PC-9 (cell line): ENCODE results near the gene FAM81B. TPM values are rescaled to one million over a fixed set of nuclear protein-coding genes. Genes with fewer than 3 reads are reported as not detected.

Experiments used
- BruUV-seq: library from RNA; stranded (reverse); fragments of 400-500 nt; replicated peaks from 2 replicates; lab custom pipeline; 2021; lab: Mats Ljungman, UMichigan
- CTCF ChIA-PET: fragments of 300-600 bp; sonication (Branson Sonifier 250); formaldehyde crosslinking; loops from one replicate; lab custom pipeline; 2022; ENCODE audit warnings: antibody characterized with exemption; lab: Charles Lee
- POLR2A ChIA-PET: fragments of 300-600 bp; sonication (Branson Sonifier 250); formaldehyde crosslinking; loops from one replicate; lab custom pipeline; 2022; ENCODE audit warnings: antibody characterized with exemption; ENCODE audit not compliant: unreplicated experiment; lab: Charles Lee
- DNase-seq, 2 experiments: peaks; one replicate each; pipeline versions ENCODE4 v3.0.0 to v3.0.0-alpha.2; 2015 to 2022; ENCODE audit warnings: mixed read lengths in 1 of 2
- H2AFZ ChIP-seq: fragments of 200-600 bp; sonication (generic); 2 replicates; pipeline ENCODE4 v1.8.1; 2017; ENCODE audit warnings: antibody characterized with exemption
- H3F3A ChIP-seq: fragments of 200-600 bp; sonication (generic); 2 replicates; pipeline ENCODE4 v1.8.1; 2017; ENCODE audit warnings: antibody characterized with exemption, mild to moderate bottlenecking, low read depth; ENCODE audit not compliant: insufficient read depth
- H3K27ac ChIP-seq: fragments of 200-600 bp; sonication (generic); 2 replicates; pipeline ENCODE4 v1.6.1; 2016; ENCODE audit warnings: mixed run types
- H3K27me3 ChIP-seq: fragments of 200-600 bp; sonication (generic); 2 replicates; pipeline ENCODE4 v1.6.1; 2016; ENCODE audit warnings: low read depth, mixed run types; ENCODE audit not compliant: insufficient read depth
- H3K36me3 ChIP-seq: fragments of 200-600 bp; sonication (generic); 2 replicates; pipeline ENCODE4 v1.6.1; 2016; ENCODE audit warnings: low read depth, mixed run types
- H3K4me1 ChIP-seq: fragments of 200-600 bp; sonication (generic); replicated peaks from 2 replicates; pipeline ENCODE4 v1.6.1; 2016; ENCODE audit warnings: mixed run types; ENCODE audit not compliant: insufficient read depth
- H3K4me2 ChIP-seq: fragments of 200-600 bp; sonication (generic); 2 replicates; pipeline ENCODE4 v1.6.1; 2017; ENCODE audit warnings: mixed run types
- H3K4me3 ChIP-seq: fragments of 200-600 bp; sonication (generic); 2 replicates; pipeline ENCODE4 v1.6.1; 2016; ENCODE audit warnings: mixed run types
- H3K79me2 ChIP-seq: fragments of 200-600 bp; sonication (generic); 2 replicates; pipeline ENCODE4 v1.6.1; 2017; ENCODE audit warnings: low read depth, mixed run types
- H3K9me2 ChIP-seq: fragments of 200-600 bp; sonication (generic); 2 replicates; pipeline ENCODE4 v1.8.1; 2017; ENCODE audit warnings: mild to moderate bottlenecking; ENCODE audit not compliant: insufficient read depth
- H3K9me3 ChIP-seq: fragments of 200-600 bp; sonication (generic); 2 replicates; pipeline ENCODE4 v1.8.1; 2016; ENCODE audit warnings: low read depth; ENCODE audit not compliant: insufficient read depth
- H4K20me1 ChIP-seq: fragments of 200-600 bp; sonication (generic); 2 replicates; pipeline ENCODE4 v1.8.1; 2017; ENCODE audit not compliant: insufficient read depth
- CTCF ChIP-seq: fragments of 200-600 bp; sonication (generic); conservative IDR thresholded peaks from 2 replicates; pipeline ENCODE4 v1.6.1; 2017; ENCODE audit warnings: mixed run types, antibody characterized with exemption, mild to moderate bottlenecking, moderate library complexity
- EZH2 ChIP-seq: fragments of 200-600 bp; sonication (generic); IDR thresholded peaks from 2 replicates; pipeline ENCODE4 v1.8.0; 2017; ENCODE audit warnings: antibody characterized with exemption, low read depth
- intact Hi-C: fragments of 100-400 bp; cut with micrococcal nuclease; formaldehyde crosslinking; loops from one replicate; pipeline ENCODE4 v1.10.0; 2022; ENCODE audit not compliant: unreplicated experiment
- total RNA-seq: library from RNA; stranded (reverse); gene quantifications from 2 replicates; pipeline ENCODE4 v1.2.3, GENCODE V29; 2021

Gene FAM81B
- total RNA-seq, 1 experiment from 2014 or later: 5.0 TPM

DNA sequence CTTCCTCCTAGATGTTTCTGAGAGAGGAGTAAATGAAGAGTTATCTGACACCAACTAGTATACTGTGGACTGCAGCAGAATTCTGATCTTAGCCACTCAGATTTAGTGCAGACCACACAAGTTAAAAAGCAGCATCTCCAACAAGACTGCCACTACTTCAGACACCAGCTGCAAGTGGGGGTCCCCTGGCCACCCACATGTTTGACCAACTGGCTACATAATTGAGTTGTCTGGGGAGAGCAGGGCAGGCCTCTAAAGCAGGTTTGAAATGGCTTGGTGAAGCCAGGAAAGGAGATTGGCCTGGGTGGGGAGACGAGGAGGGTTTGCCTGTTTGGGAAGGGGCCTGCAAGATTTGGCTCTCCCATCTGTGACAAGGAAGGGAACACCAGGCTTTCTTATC, 40.5 kb upstream of the FAM81B start:
- POLR2A ChIA-PET: no interaction called here
- Histone ChIP-seq H4K20me1 (no peaks in the 10 kb centered on the region), H3K79me2 (no peaks in the 10 kb centered on the region), H3K4me1 (no peaks in the 10 kb centered on the region), H3F3A (no peaks in the 10 kb centered on the region), H3K9me2 (peaks cover 6% of the 10 kb centered on the region; the same call in 1 of the 2 replicates), H3K36me3 (no peaks in the 10 kb centered on the region), H3K27ac (no peak overlapping the region), H3K27me3 (no peaks in the 10 kb centered on the region), H3K4me3 (no peak overlapping the region), H3K9me3 (no peaks in the 10 kb centered on the region), H2AFZ (0 out of 2 replicates have a peak overlapping the region, but pooled peaks have one; percentile 58), H3K4me2 (no peak overlapping the region)
- intact Hi-C loops: no loop called here
- no peak for DNase-seq
- CTCF ChIA-PET: no interaction called here
- no peak for TF ChIP-seq EZH2
- no peak for TF ChIP-seq CTCF
- no TSS peak for BruUV-seq

DNA sequence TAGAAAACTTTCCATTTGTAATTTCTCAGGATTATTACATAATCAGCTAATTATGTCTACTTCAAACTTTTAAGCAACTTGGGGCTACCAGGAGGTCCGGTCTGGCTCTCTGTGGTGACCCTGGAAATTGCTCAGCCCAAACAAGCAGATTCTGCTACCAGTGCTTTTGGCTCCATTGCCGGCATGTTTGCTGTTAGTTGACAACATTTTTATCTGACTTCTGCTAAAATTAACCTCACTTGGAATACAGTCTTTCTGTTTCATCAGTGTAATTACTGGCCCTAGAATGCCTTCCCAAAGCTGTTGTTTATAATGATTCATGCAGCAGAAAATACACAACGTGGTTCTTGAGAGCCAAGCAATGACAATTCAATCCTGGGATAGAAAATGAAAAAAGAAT, 38.5 kb upstream of the FAM81B start:
- intact Hi-C loops: no loop called here
- H3K9me3 ChIP-seq: no peaks in the 10 kb centered on the region
- no peaks in the 10 kb centered on the region for H3K4me1 ChIP-seq
- no peak overlapping the region for H3K4me2 ChIP-seq
- no peaks in the 10 kb centered on the region for H3K27me3 ChIP-seq
- POLR2A ChIA-PET: no interaction called here
- TF ChIP-seq EZH2 (no peak), CTCF (no peak)
- no peaks in the 10 kb centered on the region for H4K20me1 ChIP-seq
- peaks cover 6% of the 10 kb centered on the region; the same call in 1 of the 2 replicates for H3K9me2 ChIP-seq
- H3F3A ChIP-seq: no peaks in the 10 kb centered on the region
- CTCF ChIA-PET: no interaction called here
- no peak overlapping the region for H3K27ac ChIP-seq
- no peak for DNase-seq
- no peaks in the 10 kb centered on the region for H3K36me3 ChIP-seq
- H3K79me2 ChIP-seq: no peaks in the 10 kb centered on the region
- no peak overlapping the region for H3K4me3 ChIP-seq
- H2AFZ ChIP-seq: no peak overlapping the region
- BruUV-seq: no TSS peak

- POLR2A ChIA-PET: no interaction called here
These were observed 32.8 kb upstream of the FAM81B start for GRCh38 chr5:95358320-95358719.

More at GRCh38 chr5:95358320-95358719, 32.8 kb upstream of the FAM81B start:
- intact Hi-C loops: no loop called here
- Histone ChIP-seq H3K4me2 (no peak overlapping the region), H3F3A (no peaks in the 10 kb centered on the region), H3K36me3 (no peaks in the 10 kb centered on the region), H3K27me3 (no peaks in the 10 kb centered on the region), H3K27ac (no peak overlapping the region), H3K9me2 (peaks cover 6% of the 10 kb centered on the region; the same call in 1 of the 2 replicates), H4K20me1 (no peaks in the 10 kb centered on the region), H3K79me2 (no peaks in the 10 kb centered on the region), H3K4me1 (no peaks in the 10 kb centered on the region), H3K4me3 (no peak overlapping the region), H2AFZ (no peak overlapping the region), H3K9me3 (no peaks in the 10 kb centered on the region)
- BruUV-seq: no TSS peak
- CTCF ChIA-PET: no interaction called here
- DNase-seq: no peak
- no peak for TF ChIP-seq CTCF
- TF ChIP-seq EZH2: no peak
